HL-60 (cell line): ENCODE results near the gene TNPO1.

Experiments used
- DNase-seq, 2 experiments: peaks; one replicate each; pipeline ENCODE4 v3.0.0-alpha.2; 2010 to 2020; ENCODE audit warnings: low read depth in 1 of 2, low spot score in 1 of 2
- H3K27ac ChIP-seq: fragments of 250-450 bp; sonication (Bioruptor Pico); replicated peaks from 2 replicates; pipeline ENCODE4 v1.5.1; 2020; ENCODE audit warnings: mild to moderate bottlenecking, moderate library complexity
- H3K27me3 ChIP-seq: fragments of 250-450 bp; sonication (Bioruptor Pico); 2 replicates; pipeline ENCODE4 v1.5.1; 2021; ENCODE audit warnings: mild to moderate bottlenecking, moderate library complexity; ENCODE audit not compliant: insufficient read depth, poor library complexity, severe bottlenecking
- H3K4me3 ChIP-seq: replicated peaks from 2 replicates; pipeline ENCODE4 v1.5.1; 2011; ENCODE audit warnings: mild to moderate bottlenecking, control low read depth, low read length; ENCODE audit not compliant: insufficient read depth
- CTCF ChIP-seq: IDR thresholded peaks from one replicate; pipeline ENCODE4 v1.5.1; 2011; ENCODE audit warnings: low read length, control low read depth, inconsistent platforms; ENCODE audit not compliant: insufficient read depth
- GABPA ChIP-seq: IDR thresholded peaks from 2 replicates; pipeline ENCODE4 v1.6.1; 2012; ENCODE audit warnings: low read depth
- POLR2AphosphoS5 ChIP-seq: IDR thresholded peaks from 2 replicates; pipeline ENCODE4 v1.6.1; 2012; ENCODE audit warnings: low read depth
- REST ChIP-seq: IDR thresholded peaks from 2 replicates; pipeline ENCODE4 v1.6.1; 2012; ENCODE audit warnings: low read depth; ENCODE audit not compliant: insufficient replicate concordance
- SPI1 ChIP-seq: IDR thresholded peaks from 2 replicates; pipeline ENCODE4 v1.6.1; 2012; ENCODE audit warnings: low read depth, mild to moderate bottlenecking, borderline replicate concordance
- microRNA-seq: library from miRNA; unstranded; fragments of <30 nt; microRNA quantifications from one replicate; pipeline ENCODE4, GENCODE V29; 2018

TNPO1 gene

GRCh38 chr5:72956324-72957140 is 140.1 kb downstream of the TNPO1 start:
- peak overlapping the region; percentile 60 for H3K27ac ChIP-seq
- DNase-seq, result peak in 1 of 2 experiments; percentile 53
- TF ChIP-seq REST (no peak), SPI1 (peak; percentile 76)
- H3K4me3 ChIP-seq, result peak overlapping the region; percentile 48
- no peaks in the 10 kb centered on the region for H3K27me3 ChIP-seq

- DNase-seq, result no peak
- H3K4me3 ChIP-seq, result no peak overlapping the region
These were observed 140.9 kb downstream of the TNPO1 start for GRCh38 chr5:72957337-72957736.

GRCh38 chr5:72959257-72959656 is 142.8 kb downstream of the TNPO1 start:
- no peak for DNase-seq
- Histone ChIP-seq H3K27me3 (no peaks in the 10 kb centered on the region), H3K4me3 (no peak overlapping the region), H3K27ac (no peak overlapping the region)
- no peak for TF ChIP-seq GABPA
- TF ChIP-seq POLR2AphosphoS5, result no peak
- no peak for TF ChIP-seq SPI1

More at GRCh38 chr5:72957337-72957736, 140.9 kb downstream of the TNPO1 start:
- TF ChIP-seq CTCF (no peak), GABPA (no peak), POLR2AphosphoS5 (no peak), REST (no peak), SPI1 (no peak)
- Histone ChIP-seq H3K27ac (no peak overlapping the region), H3K27me3 (no peaks in the 10 kb centered on the region)

Small RNA genes lying within 50 kb of the gene (microRNA-seq; reads per million reads assigned to microRNA genes)
- gene MIR4804, result 2.1 reads per million
